Kidney (tissue), 14 donors: Measurements from ENCODE around the gene CCSER2. TPM values are rescaled to one million over a fixed set of nuclear protein-coding genes. Genes with fewer than 3 reads are reported as not detected.

Source experiments
- DNase-seq, 5 donors: peaks; one replicate each; pipeline ENCODE4 v3.0.0-alpha.2; 2013 to 2020
- FAIRE-seq: peaks from 2 replicates; lab custom pipeline; 2012; peaks lifted over from hg19 to GRCh38; lab: Jason Lieb, UNC
- H3K27ac ChIP-seq, 2 donors: one replicate each; pipeline ENCODE4 v1.7.0; 2013; ENCODE audit warnings: low read depth in 2 of 2, low read length in 2 of 2, inconsistent platforms in 1 of 2
- H3K27me3 ChIP-seq: one replicate; pipeline ENCODE4 v1.7.1; 2013; ENCODE audit warnings: low read length, inconsistent platforms; ENCODE audit not compliant: control insufficient read depth, insufficient read depth
- H3K36me3 ChIP-seq, 3 donors: one replicate each; pipeline versions ENCODE4 v1.7.0 to v1.7.1; 2013; ENCODE audit warnings: low read length in 3 of 3, control low read depth in 1 of 3, inconsistent platforms in 1 of 3; ENCODE audit not compliant: insufficient read depth in 3 of 3, control insufficient read depth in 2 of 3
- H3K4me1 ChIP-seq, 3 donors: one replicate each; pipeline versions ENCODE4 v1.7.0 to v1.7.1; 2013; ENCODE audit warnings: low read length in 3 of 3, inconsistent platforms in 1 of 3, low read depth in 1 of 3; ENCODE audit not compliant: control insufficient read depth in 2 of 3, insufficient read depth in 2 of 3
- H3K4me3 ChIP-seq, 3 donors: one replicate each; pipeline versions ENCODE4 v1.7.0 to v1.8.1; 2013; ENCODE audit warnings: low read length in 3 of 3, control low read depth in 1 of 3, inconsistent platforms in 1 of 3
- H3K9ac ChIP-seq, 3 donors: one replicate each; pipeline versions ENCODE4 v1.7.0 to v1.7.1; 2013; ENCODE audit warnings: low read length in 3 of 3, control low read depth in 1 of 3, inconsistent platforms in 1 of 3
- H3K9me3 ChIP-seq, 3 donors: one replicate each; pipeline versions ENCODE4 v1.7.0 to v1.7.1; 2013; ENCODE audit warnings: low read length in 3 of 3, control low read depth in 1 of 3, inconsistent platforms in 1 of 3; ENCODE audit not compliant: control insufficient read depth in 2 of 3, insufficient read depth in 1 of 3
- CTCF ChIP-seq: IDR thresholded peaks from 3 replicates; pipeline ENCODE4 v1.5.1; 2012; ENCODE audit warnings: mild to moderate bottlenecking, moderate library complexity, borderline replicate concordance; ENCODE audit not compliant: insufficient read depth; ENCODE audit errors: extremely low read depth
- intact Hi-C: fragments of 100-400 bp; cut with DNase I; formaldehyde crosslinking; loops from one replicate; pipeline ENCODE4 v1.11.1; 2022
- polyA plus RNA-seq: library from polyadenylated mRNA; stranded (reverse); fragments of 350-450 nt; fragmentation: Illumina TruSeq; extraction: RNeasy Lipid Tissue Mini Kit (QIAGEN cat#74804); gene quantifications from one replicate; pipeline ENCODE4 v1.2.3, GENCODE V29; 2014; ENCODE audit warnings: low read depth, low replicate concordance; ENCODE audit not compliant: insufficient read depth
- total RNA-seq: library from RNA; stranded (reverse); fragmentation: NEBNext Ultra II Directional; extraction: Animal tissue kit (Norgen Biotek cat#: 25700); gene quantifications from one replicate; pipeline ENCODE4 v1.2.1, GENCODE V29; 2021
- donor health status: control.
- donor health status: control.
- donor health status: control.
- donor health status: control.
- donor health status: control.
- donor health status: DM: yes; HTN: yes; CAD: no.
- donor health status: Normal renal cell carcinoma (clear cell type).

Gene CCSER2
- total and polyA plus RNA-seq, 2 donors from 2014 or later = 12.6 to 46.4 TPM

GRCh38 chr10:84530724-84531325 lies 202.4 kb downstream of the CCSER2 start:
- H3K9ac ChIP-seq = no peak overlapping the region
- no peaks in the 10 kb centered on the region for H3K4me1 ChIP-seq
- DNase-seq = no peak
- FAIRE-seq = no peak
- intact Hi-C loops = loop anchor here (10.0 kb wide), 1 partner anchor 156 kb away; no protein-coding TSS in a partner anchor
- H3K36me3 ChIP-seq = no peaks in the 10 kb centered on the region
- H3K27me3 ChIP-seq = no peaks in the 10 kb centered on the region
- H3K27ac ChIP-seq = no peak overlapping the region
- H3K4me3 ChIP-seq = no peak overlapping the region
- H3K9me3 ChIP-seq = no peaks in the 10 kb centered on the region
- no peak for TF ChIP-seq CTCF

GRCh38 chr10:84531396-84531795 lies 203.0 kb downstream of the CCSER2 start:
- FAIRE-seq = no peak
- H3K27me3 ChIP-seq = no peaks in the 10 kb centered on the region

GRCh38 chr10:84534168-84534567 lies 205.8 kb downstream of the CCSER2 start:
- H3K27ac ChIP-seq = no peak overlapping the region
- no peaks in the 10 kb centered on the region for H3K9me3 ChIP-seq
- no peak overlapping the region for H3K4me3 ChIP-seq
- no peak overlapping the region for H3K9ac ChIP-seq
- no peak for TF ChIP-seq CTCF
- FAIRE-seq = no peak
- intact Hi-C loops = loop anchor here (10.0 kb wide), 1 partner anchor 159 kb away; no protein-coding TSS in a partner anchor
- H3K27me3 ChIP-seq = no peaks in the 10 kb centered on the region
- no peaks in the 10 kb centered on the region for H3K4me1 ChIP-seq
- DNase-seq = no peak
- H3K36me3 ChIP-seq = no peaks in the 10 kb centered on the region

More at GRCh38 chr10:84531396-84531795, 203.0 kb downstream of the CCSER2 start:
- H3K4me3 ChIP-seq = no peak overlapping the region
- no peak overlapping the region for H3K9ac ChIP-seq
- no peak for DNase-seq
- TF ChIP-seq CTCF = no peak
- H3K36me3 ChIP-seq = no peaks in the 10 kb centered on the region
- intact Hi-C loops = loop anchor here (10.0 kb wide), 1 partner anchor 157 kb away; no protein-coding TSS in a partner anchor
- no peaks in the 10 kb centered on the region for H3K9me3 ChIP-seq
- no peak overlapping the region for H3K27ac ChIP-seq
- H3K4me1 ChIP-seq = no peaks in the 10 kb centered on the region
